HG02798 (cell line): ENCODE data around the gene ITGA6.

Source experiments
- ATAC-seq: cut with Tn5 transposase; IDR thresholded peaks from one replicate; pipeline ENCODE4 v1.9.1; 2021; ENCODE audit warnings: mild to moderate bottlenecking; ENCODE audit not compliant: unreplicated experiment, poor library complexity

The ITGA6 gene

GRCh38 chr2:172461591-172462372 is 34.4 kb downstream of the ITGA6 start:
- peak; percentile 60 for ATAC-seq

GRCh38 chr2:172462373-172462848 is 35.0 kb downstream of the ITGA6 start:
- ATAC-seq, result no peak

- peak; percentile 54 for ATAC-seq
Measured at GRCh38 chr2:172462849-172463381, 35.5 kb downstream of the ITGA6 start.

GRCh38 chr2:172464400-172465129 is 37.2 kb downstream of the ITGA6 start:
- no peak for ATAC-seq

DNA sequence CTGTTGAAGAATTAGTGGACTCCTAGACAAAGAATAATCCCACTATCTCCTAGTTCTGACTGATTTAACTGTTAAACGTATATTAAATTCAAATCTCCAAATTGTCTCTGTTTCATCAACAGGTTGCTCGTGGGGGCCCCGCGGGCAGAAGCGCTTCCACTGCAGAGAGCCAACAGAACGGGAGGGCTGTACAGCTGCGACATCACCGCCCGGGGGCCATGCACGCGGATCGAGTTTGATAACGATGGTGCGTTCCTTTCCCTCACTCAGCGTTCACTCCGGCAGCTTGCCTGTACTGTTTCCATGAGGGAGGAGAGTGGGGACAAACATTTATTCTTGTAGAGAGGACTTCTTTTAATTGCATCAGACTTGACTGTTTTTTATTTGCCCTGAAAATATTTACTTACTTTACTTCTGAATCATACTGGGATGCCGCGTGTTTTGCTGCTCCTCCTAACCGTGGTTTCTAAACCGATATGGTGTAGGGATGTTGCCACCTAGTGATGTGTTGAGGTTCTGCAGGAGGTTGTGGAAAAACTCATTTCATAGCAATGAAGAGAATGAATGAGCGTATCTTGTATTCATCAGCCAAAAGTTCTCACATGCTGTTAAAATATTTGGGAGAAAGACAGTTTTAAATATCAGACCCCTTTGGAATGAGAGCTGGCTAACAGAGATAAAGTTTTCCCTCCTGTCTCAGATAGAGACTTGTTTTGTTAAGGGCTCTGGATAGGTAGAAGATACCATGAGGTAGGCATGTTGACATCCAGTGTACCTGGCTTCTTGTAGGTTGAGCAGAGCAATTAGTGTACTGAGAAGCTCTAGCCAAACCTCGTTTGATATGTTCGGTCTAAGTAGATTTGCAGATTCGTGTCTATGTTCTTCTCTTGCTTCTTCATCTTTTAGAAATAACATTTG is 38.3 kb downstream of the ITGA6 start:
- ATAC-seq, result peak; percentile 55

GRCh38 chr2:172467382-172467781 is 40.0 kb downstream of the ITGA6 start:
- ATAC-seq, result no peak

DNA sequence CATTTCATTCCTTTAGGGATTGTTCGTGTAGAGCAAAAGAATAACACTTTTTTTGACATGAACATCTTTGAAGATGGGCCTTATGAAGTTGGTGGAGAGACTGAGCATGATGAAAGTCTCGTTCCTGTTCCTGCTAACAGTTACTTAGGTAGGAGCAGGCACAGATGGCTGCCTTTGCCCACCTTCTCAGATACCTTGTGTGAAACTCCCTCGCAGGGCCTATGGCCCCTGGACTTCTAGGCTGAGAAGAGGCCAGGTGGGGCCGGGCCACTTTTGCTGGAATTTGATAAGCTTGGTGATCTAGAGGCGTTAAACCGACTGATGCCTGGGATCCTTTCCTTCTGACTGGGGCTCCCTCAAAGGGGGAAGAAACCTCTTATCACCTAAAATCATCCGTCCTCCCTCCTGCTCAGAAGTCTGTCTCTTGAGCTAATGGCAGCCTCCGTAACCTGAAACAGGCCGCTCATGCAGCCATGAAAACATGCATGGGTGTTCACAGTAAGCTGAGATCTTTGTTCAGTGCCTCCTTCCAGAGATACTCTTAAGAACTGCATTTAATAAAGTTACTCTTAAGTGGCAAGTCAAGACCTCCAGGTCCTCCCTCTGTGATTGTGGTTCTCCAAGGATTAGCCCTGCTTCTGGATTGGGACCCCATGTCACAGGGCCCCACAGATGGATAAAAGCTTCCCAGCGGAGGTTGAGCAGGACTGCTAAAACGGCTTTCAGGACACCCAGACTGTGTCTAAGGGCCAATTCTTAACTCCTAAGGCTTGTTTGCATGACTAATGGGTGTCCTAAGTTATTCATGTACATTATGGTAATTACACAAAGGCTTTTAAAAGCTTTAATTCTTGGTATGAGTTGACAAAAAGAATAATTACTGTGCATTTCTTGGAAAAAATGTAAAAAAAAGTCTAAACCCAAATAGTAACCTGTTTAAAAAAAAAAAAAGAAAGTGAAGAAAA is 43.9 kb downstream of the ITGA6 start:
- ATAC-seq, result no peak

DNA sequence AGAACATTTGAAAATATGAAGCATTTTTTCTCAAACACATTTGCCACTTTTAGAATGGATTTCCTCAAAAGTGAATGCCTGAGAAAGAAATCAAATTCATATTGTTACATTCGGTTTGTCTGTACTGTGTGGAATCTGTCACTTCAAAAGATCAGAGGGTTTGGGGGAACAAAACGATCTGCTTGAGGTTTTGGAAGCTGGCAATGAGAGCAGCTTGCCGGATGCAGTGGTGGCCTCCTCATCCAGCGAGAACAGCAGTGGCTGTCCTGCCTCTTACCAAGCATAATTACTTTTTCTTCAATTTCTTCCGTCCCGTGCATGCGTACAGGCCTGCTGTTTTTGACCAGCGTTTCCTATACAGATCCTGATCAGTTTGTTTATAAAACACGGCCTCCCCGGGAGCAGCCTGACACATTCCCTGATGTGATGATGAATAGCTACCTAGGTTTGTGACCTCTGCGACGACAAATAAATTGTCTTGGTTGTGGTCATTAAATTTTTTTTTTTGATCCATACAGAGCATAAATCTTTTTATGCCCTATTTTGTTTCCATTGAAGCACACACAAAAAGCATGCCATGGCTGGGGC is 45.2 kb downstream of the ITGA6 start:
- no peak for ATAC-seq

GRCh38 chr2:172473167-172473566 is 45.8 kb downstream of the ITGA6 start:
- no peak for ATAC-seq

DNA sequence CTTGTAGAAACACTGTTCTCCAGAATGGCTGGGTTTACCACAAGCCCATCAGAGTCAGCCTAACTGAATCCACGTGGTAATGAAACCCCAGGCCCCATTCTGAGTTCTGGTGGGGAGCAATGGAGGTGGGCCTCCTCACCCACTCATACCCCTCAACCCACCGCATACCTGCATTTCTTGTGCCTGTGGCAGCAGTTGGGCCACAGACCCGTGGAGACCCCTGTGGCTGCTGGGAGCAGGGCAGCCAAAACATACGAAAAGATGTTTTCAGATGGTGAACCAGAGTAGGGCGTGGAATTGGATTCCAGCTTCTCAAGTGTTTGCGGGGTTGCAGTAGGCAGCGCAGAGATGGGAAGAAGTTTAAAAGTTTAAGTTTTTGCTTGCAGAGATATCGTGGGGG is 51.0 kb downstream of the ITGA6 start:
- ATAC-seq, result no peak

DNA sequence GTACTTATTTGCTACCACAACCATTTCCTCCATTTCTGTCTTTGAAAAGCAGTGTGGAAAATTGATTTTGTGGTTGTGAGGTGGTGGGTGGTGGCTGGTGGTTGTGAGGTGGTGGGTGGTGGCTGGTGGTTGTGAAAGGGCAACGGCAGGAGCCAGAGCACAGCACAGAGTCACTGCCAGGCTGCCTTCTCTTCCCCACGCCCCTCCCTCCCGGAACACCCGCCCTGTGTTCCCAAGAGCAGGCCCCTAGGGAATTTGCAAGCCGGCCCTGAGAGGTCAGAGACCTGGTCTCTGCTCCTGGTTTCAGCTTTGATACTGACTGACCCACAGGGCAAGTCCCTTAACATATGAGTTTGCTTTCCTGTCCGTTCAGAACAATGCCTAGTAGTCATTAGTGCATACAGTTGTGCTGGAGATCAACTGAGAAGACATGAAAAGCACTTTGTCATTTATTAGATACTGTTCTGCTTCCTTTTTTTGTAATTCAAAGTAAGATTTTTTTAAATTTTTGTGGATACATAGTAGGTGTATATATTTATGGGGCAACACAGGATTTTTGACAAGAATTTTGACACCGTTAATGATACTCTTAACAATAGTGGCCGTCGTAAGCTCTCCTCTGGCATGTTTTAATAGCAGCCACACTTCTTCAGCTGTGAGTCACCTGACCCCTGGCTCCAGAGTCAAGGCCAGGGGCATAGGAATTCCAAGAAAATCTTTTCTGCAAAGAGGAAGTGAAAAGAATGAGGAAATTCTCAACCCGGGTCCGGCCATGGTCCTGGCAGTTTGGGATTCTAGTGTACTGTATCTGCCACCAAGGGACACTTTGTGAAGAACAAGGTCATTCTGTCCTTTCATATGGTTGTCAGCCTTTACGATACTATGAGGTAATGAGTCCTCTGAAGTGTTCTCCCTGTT is 53.2 kb downstream of the ITGA6 start:
- ATAC-seq, result no peak

- no peak for ATAC-seq
Measured at GRCh38 chr2:172481507-172482262, 54.3 kb downstream of the ITGA6 start.

- no peak for ATAC-seq
Measured at GRCh38 chr2:172484253-172484652, 56.9 kb downstream of the ITGA6 start.

DNA sequence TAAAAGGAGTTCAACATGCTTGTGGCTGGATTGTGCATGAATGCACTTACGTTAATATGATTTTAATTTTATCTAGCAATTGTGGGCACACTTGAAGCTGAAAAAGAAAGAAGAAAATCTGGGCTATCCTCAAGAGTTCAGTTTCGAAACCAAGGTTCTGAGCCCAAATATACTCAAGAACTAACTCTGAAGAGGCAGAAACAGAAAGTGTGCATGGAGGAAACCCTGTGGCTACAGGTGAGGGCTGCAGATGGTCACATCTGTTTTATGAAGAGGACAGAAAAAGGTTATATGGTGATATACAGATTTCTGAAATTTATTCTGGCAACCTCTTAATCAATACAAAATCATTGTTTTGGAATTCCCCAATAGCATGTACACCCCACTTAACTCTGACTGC is 57.3 kb downstream of the ITGA6 start:
- ATAC-seq, result no peak

GRCh38 chr2:172488556-172488955 is 61.2 kb downstream of the ITGA6 start:
- ATAC-seq, result no peak

DNA sequence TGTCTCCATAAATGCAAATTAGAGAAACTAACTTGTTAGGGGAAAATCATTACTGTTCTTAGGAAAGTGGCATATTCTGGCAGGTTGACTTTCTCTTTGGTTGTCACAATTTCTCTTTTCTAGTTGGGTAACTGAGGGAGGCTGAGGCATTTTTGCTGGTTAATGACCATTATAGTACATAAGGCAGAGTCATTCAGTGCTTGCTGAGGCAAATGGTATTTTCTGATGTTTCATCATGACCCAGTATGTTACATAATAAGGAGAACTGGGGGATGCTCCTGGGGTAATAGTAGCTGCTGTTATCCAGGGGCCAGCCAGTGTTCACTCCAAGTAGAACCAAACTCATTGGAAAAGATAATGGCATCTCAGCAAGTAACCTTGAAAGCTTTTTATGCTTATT is 62.3 kb downstream of the ITGA6 start:
- ATAC-seq, result no peak

GRCh38 chr2:172496160-172496608 is 68.8 kb downstream of the ITGA6 start:
- no peak for ATAC-seq
